ENCODE data around the gene COG5.

The COG5 gene

GRCh38 chr7:107563775-107564552, at the start of gene COG5, which contains the start of gene DUS4L:
COG5 (minus strand) TSS chr7:107563920; CDS start chr7:107563896, 24 bp downstream.
DUS4L (plus strand) TSS chr7:107563971; CDS start chr7:107567071, 3,100 bp downstream.
- H3K79me2 ChIP-seq (ENCODE audit: insufficient read depth, low read depth), result peaks cover 21% of the 10 kb centered on the region; the same call in 1 of the 2 replicates
- peak within 1 kb of the TSS; percentile 25 for H3K4me3 ChIP-seq (IDR thresholded peaks at IDR 0.05; ENCODE audit: insufficient read depth, low read depth, low read length)
- H3K36me3 ChIP-seq (ENCODE audit: insufficient read depth), result no peaks in the 10 kb centered on the region
- peak within 1 kb of the TSS; percentile 92 for H3K9ac ChIP-seq
- H3K27me3 ChIP-seq (ENCODE audit: insufficient read depth, low read depth), result no peaks in the 10 kb centered on the region
- peak within 1 kb of the TSS; percentile 98 for H2AFZ ChIP-seq (ENCODE audit: low read depth)
- no peaks in the 10 kb centered on the region for H4K20me1 ChIP-seq (ENCODE audit: insufficient read depth)
- H3K4me2 ChIP-seq, result peak within 1 kb of the TSS; percentile 91
- TF ChIP-seq, protein P1, sequence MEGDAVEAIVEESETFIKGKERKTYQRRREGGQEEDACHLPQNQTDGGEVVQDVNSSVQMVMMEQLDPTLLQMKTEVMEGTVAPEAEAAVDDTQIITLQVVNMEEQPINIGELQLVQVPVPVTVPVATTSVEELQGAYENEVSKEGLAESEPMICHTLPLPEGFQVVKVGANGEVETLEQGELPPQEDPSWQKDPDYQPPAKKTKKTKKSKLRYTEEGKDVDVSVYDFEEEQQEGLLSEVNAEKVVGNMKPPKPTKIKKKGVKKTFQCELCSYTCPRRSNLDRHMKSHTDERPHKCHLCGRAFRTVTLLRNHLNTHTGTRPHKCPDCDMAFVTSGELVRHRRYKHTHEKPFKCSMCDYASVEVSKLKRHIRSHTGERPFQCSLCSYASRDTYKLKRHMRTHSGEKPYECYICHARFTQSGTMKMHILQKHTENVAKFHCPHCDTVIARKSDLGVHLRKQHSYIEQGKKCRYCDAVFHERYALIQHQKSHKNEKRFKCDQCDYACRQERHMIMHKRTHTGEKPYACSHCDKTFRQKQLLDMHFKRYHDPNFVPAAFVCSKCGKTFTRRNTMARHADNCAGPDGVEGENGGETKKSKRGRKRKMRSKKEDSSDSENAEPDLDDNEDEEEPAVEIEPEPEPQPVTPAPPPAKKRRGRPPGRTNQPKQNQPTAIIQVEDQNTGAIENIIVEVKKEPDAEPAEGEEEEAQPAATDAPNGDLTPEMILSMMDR (conservative IDR thresholded peaks at IDR 0.05; ENCODE audit: low read depth, low read length), result no peak
- H3K4me1 ChIP-seq (ENCODE audit: low read depth, poor library complexity, severe bottlenecking), result peaks cover 22% of the 10 kb centered on the region
- H3K27ac ChIP-seq, result peak within 1 kb of the TSS; percentile 70

GRCh38 chr7:107613439-107613838, 49.7 kb upstream of the COG5 start:
- Histone ChIP-seq H3K4me2 (no peak overlapping the region), H3K27me3 (ENCODE audit: insufficient read depth, low read depth) (no peaks in the 10 kb centered on the region), H3K9ac (no peak overlapping the region), H3K27ac (no peak overlapping the region), H3K4me3 (IDR thresholded peaks at IDR 0.05; ENCODE audit: insufficient read depth, low read depth, low read length) (no peak overlapping the region), H2AFZ (ENCODE audit: low read depth) (no peak overlapping the region), H3K79me2 (ENCODE audit: insufficient read depth, low read depth) (no peaks in the 10 kb centered on the region), H3K4me1 (ENCODE audit: low read depth, poor library complexity, severe bottlenecking) (no peaks in the 10 kb centered on the region), H3K36me3 (ENCODE audit: insufficient read depth) (no peaks in the 10 kb centered on the region), H4K20me1 (ENCODE audit: insufficient read depth) (no peaks in the 10 kb centered on the region)
- TF ChIP-seq, protein P1 (conservative IDR thresholded peaks at IDR 0.05; ENCODE audit: low read depth, low read length), result no peak

- Histone ChIP-seq H3K36me3 (ENCODE audit: insufficient read depth) (no peaks in the 10 kb centered on the region), H3K4me3 (IDR thresholded peaks at IDR 0.05; ENCODE audit: insufficient read depth, low read depth, low read length) (no peak overlapping the region), H3K4me1 (ENCODE audit: low read depth, poor library complexity, severe bottlenecking) (no peaks in the 10 kb centered on the region), H3K79me2 (ENCODE audit: insufficient read depth, low read depth) (no peaks in the 10 kb centered on the region), H3K4me2 (no peak overlapping the region), H3K9ac (no peak overlapping the region), H2AFZ (ENCODE audit: low read depth) (no peak overlapping the region), H3K27ac (no peak overlapping the region), H4K20me1 (ENCODE audit: insufficient read depth) (no peaks in the 10 kb centered on the region), H3K27me3 (ENCODE audit: insufficient read depth, low read depth) (no peaks in the 10 kb centered on the region)
- TF ChIP-seq, protein P1 (conservative IDR thresholded peaks at IDR 0.05; ENCODE audit: low read depth, low read length), result no peak
These were observed 46.6 kb upstream of the COG5 start for GRCh38 chr7:107610323-107610722.

DNA sequence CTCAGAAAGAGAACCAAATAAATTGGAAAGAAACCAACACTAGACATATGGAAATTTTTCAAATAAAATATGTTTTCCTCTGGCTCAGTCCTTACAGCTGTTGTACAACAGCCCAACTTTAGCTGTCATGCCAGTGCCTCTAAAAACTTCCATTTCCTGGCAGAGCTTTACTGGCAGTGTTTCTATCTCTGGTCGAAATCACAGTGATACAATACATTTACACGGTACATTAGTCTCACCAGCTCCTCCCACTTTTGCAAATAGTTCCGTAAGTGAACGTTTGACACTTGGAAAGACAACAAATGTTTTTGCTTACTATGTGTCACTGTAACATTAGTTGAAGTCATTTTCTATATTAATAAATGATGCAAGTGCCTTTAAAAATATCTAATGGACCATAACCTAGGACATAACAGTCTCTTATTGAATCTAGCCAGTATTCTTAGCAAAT, 46.1 kb upstream of the COG5 start:
- no peak overlapping the region for H3K9ac ChIP-seq
- no peak overlapping the region for H3K27ac ChIP-seq
- no peaks in the 10 kb centered on the region for H3K79me2 ChIP-seq (ENCODE audit: insufficient read depth, low read depth)
- H3K4me2 ChIP-seq, result no peak overlapping the region
- H2AFZ ChIP-seq (ENCODE audit: low read depth), result no peak overlapping the region
- TF ChIP-seq, protein P1 (conservative IDR thresholded peaks at IDR 0.05; ENCODE audit: low read depth, low read length), result no peak
- no peaks in the 10 kb centered on the region for H4K20me1 ChIP-seq (ENCODE audit: insufficient read depth)
- H3K27me3 ChIP-seq (ENCODE audit: insufficient read depth, low read depth), result no peaks in the 10 kb centered on the region
- H3K36me3 ChIP-seq (ENCODE audit: insufficient read depth), result no peaks in the 10 kb centered on the region
- no peak overlapping the region for H3K4me3 ChIP-seq (IDR thresholded peaks at IDR 0.05; ENCODE audit: insufficient read depth, low read depth, low read length)
- H3K4me1 ChIP-seq (ENCODE audit: low read depth, poor library complexity, severe bottlenecking), result no peaks in the 10 kb centered on the region

All from KMS-11 (cell line).